Endometrial microvascular endothelial cells (primary cell): ENCODE data around the gene CLN6. TPM values are rescaled to one million over a fixed set of nuclear protein-coding genes. Genes with fewer than 3 reads are reported as not detected.
"Not testable (repeated sequence)": the region's sequence is repeated elsewhere in the genome, so short reads cannot be mapped to it uniquely, and the experiment has no call there.

ENCODE experiments used
- in situ Hi-C: cut with HindIII; loops from 2 replicates; pipeline ENCODE4 v1.10.0; 2017; ENCODE audit warnings: low sequenced_read_pairs, low pct_unique_long_range_greater_than_20kb; ENCODE audit errors: inconsistent ontology term
- total RNA-seq: library from RNA; depleted of rRNA; stranded (reverse); fragments of >200 nt; gene quantifications from one replicate; pipeline ENCODE4 v1.2.3, GENCODE V29; 2015; ENCODE audit errors: inconsistent ontology term

CLN6 gene
- total RNA-seq, 1 donor from 2014 or later = 65.4 TPM

- in situ Hi-C loops = not testable (repeated sequence)
These were observed 57.5 kb downstream of the CLN6 start for GRCh38 chr15:68172037-68172436.

- in situ Hi-C loops = no loop called here
These were observed 62.7 kb downstream of the CLN6 start for GRCh38 chr15:68166847-68167246.

GRCh38 chr15:68163191-68163590 lies 66.3 kb downstream of the CLN6 start:
- in situ Hi-C loops = no loop called here

- in situ Hi-C loops = no loop called here
These were observed 71.4 kb downstream of the CLN6 start for GRCh38 chr15:68158046-68158628.

- in situ Hi-C loops = no loop called here
These were observed 72.5 kb downstream of the CLN6 start for GRCh38 chr15:68157074-68157473.

Other genes with a start within 250 kb of the CLN6 start
- gene PIAS1, start 175.4 kb downstream of the CLN6 start, total RNA-seq = 13.8 TPM
- gene CALML4, start 24.4 kb downstream of the CLN6 start, total RNA-seq = 4.2 TPM
- 29.4 TPM for gene FEM1B, start 48.0 kb upstream of the CLN6 start, total RNA-seq
- 0.19 TPM for gene ITGA11, start 202.4 kb upstream of the CLN6 start, total RNA-seq